HEK293 (cell line): ENCODE results near the gene ACTR1A.

Source experiments
- MEIS1 ChIP-seq: sonication (generic); formaldehyde crosslinking; IDR thresholded peaks from 2 replicates; pipeline ENCODE4 v1.8.1; 2022; ENCODE audit warnings: missing genetic modification reagents, mild to moderate bottlenecking, borderline replicate concordance
- OVOL3 ChIP-seq: fragments of 450-650 bp; formaldehyde crosslinking; IDR thresholded peaks from 2 replicates; pipeline ENCODE4 v1.5.1; 2016; ENCODE audit warnings: missing biosample characterization, missing genetic modification characterization
- SP7 ChIP-seq: fragments of 450-650 bp; formaldehyde crosslinking; IDR thresholded peaks from 2 replicates; pipeline ENCODE4 v1.5.1; 2016; ENCODE audit warnings: missing biosample characterization, missing genetic modification characterization
- ZFP41 ChIP-seq: fragments of 450-650 bp; formaldehyde crosslinking; IDR thresholded peaks from 2 replicates; pipeline ENCODE4 v1.5.1; 2016; ENCODE audit warnings: missing biosample characterization, missing genetic modification characterization, borderline replicate concordance
- ZFP69B ChIP-seq: fragments of 450-650 bp; formaldehyde crosslinking; IDR thresholded peaks from 2 replicates; pipeline ENCODE4 v1.5.1; 2016; ENCODE audit warnings: missing biosample characterization, missing genetic modification characterization
- ZNF560 ChIP-seq: fragments of 450-650 bp; formaldehyde crosslinking; IDR thresholded peaks from 2 replicates; pipeline ENCODE4 v1.5.1; 2017; ENCODE audit warnings: missing biosample characterization, missing genetic modification characterization, borderline replicate concordance
- ZNF768 ChIP-seq: fragments of 450-650 bp; formaldehyde crosslinking; IDR thresholded peaks from 2 replicates; pipeline ENCODE4 v1.5.1; 2018; ENCODE audit warnings: missing biosample characterization, mild to moderate bottlenecking, missing genetic modification characterization
- ZNF776 ChIP-seq: fragments of 450-650 bp; formaldehyde crosslinking; IDR thresholded peaks from 2 replicates; pipeline ENCODE4 v1.5.0; 2017; ENCODE audit warnings: missing biosample characterization, missing genetic modification characterization, borderline replicate concordance
- TF ChIP-seq, protein P1 (sequence below): fragments of 450-650 bp; formaldehyde crosslinking; IDR thresholded peaks from 2 replicates; pipeline ENCODE4 v1.5.1; 2016; ENCODE audit warnings: missing biosample characterization, missing genetic modification characterization
- TF ChIP-seq, protein P2 (sequence below): fragments of 450-650 bp; formaldehyde crosslinking; IDR thresholded peaks from 2 replicates; pipeline ENCODE4 v1.5.1; 2016; ENCODE audit warnings: missing biosample characterization, missing genetic modification characterization
- TF ChIP-seq, protein P3 (sequence below): fragments of 450-650 bp; formaldehyde crosslinking; IDR thresholded peaks from 2 replicates; pipeline ENCODE4 v1.5.1; 2016; ENCODE audit warnings: missing biosample characterization, missing genetic modification characterization

DNA sequence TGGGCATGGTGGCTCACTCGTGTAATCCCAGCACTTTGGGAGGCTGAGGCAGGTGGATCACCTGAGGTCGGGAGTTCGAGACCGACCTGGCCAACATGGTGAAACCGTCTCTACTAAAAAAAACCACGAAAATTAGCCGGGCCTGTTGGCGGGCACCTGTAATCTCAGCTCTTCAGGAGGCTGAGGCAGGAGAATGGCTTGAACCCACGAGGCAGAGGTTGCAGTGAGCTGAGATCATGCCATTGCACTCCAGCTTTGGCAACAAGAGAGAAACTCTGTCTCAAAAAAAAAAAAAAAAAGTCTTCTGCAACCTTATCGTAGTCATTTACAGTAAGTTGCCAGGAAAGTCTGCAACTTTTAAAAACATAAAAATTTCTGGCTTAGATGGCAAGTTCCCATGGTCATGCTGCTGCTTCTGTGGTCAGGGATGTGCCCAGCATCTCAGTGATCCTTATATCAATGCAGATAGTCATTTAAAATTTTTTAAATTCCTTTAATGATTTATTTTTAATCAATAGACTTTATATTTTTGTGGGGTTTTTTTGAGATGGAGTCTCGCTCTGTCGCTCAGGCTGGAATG, 16.8 kb upstream of the ACTR1A start:
- TF ChIP-seq, protein P1, sequence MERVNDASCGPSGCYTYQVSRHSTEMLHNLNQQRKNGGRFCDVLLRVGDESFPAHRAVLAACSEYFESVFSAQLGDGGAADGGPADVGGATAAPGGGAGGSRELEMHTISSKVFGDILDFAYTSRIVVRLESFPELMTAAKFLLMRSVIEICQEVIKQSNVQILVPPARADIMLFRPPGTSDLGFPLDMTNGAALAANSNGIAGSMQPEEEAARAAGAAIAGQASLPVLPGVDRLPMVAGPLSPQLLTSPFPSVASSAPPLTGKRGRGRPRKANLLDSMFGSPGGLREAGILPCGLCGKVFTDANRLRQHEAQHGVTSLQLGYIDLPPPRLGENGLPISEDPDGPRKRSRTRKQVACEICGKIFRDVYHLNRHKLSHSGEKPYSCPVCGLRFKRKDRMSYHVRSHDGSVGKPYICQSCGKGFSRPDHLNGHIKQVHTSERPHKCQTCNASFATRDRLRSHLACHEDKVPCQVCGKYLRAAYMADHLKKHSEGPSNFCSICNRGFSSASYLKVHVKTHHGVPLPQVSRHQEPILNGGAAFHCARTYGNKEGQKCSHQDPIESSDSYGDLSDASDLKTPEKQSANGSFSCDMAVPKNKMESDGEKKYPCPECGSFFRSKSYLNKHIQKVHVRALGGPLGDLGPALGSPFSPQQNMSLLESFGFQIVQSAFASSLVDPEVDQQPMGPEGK, result no peak
- TF ChIP-seq, protein P2, sequence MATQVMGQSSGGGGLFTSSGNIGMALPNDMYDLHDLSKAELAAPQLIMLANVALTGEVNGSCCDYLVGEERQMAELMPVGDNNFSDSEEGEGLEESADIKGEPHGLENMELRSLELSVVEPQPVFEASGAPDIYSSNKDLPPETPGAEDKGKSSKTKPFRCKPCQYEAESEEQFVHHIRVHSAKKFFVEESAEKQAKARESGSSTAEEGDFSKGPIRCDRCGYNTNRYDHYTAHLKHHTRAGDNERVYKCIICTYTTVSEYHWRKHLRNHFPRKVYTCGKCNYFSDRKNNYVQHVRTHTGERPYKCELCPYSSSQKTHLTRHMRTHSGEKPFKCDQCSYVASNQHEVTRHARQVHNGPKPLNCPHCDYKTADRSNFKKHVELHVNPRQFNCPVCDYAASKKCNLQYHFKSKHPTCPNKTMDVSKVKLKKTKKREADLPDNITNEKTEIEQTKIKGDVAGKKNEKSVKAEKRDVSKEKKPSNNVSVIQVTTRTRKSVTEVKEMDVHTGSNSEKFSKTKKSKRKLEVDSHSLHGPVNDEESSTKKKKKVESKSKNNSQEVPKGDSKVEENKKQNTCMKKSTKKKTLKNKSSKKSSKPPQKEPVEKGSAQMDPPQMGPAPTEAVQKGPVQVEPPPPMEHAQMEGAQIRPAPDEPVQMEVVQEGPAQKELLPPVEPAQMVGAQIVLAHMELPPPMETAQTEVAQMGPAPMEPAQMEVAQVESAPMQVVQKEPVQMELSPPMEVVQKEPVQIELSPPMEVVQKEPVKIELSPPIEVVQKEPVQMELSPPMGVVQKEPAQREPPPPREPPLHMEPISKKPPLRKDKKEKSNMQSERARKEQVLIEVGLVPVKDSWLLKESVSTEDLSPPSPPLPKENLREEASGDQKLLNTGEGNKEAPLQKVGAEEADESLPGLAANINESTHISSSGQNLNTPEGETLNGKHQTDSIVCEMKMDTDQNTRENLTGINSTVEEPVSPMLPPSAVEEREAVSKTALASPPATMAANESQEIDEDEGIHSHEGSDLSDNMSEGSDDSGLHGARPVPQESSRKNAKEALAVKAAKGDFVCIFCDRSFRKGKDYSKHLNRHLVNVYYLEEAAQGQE (tag by site-specific recombination), result no peak
- TF ChIP-seq ZNF776 (tag by site-specific recombination) (no peak), ZFP41 (no peak), ZFP69B (tag by site-specific recombination) (no peak), SP7 (tag by site-specific recombination) (no peak), ZNF560 (tag by site-specific recombination) (no peak), MEIS1 (no peak), ZNF768 (no peak), OVOL3 (tag by site-specific recombination) (no peak)
- TF ChIP-seq, protein P3, sequence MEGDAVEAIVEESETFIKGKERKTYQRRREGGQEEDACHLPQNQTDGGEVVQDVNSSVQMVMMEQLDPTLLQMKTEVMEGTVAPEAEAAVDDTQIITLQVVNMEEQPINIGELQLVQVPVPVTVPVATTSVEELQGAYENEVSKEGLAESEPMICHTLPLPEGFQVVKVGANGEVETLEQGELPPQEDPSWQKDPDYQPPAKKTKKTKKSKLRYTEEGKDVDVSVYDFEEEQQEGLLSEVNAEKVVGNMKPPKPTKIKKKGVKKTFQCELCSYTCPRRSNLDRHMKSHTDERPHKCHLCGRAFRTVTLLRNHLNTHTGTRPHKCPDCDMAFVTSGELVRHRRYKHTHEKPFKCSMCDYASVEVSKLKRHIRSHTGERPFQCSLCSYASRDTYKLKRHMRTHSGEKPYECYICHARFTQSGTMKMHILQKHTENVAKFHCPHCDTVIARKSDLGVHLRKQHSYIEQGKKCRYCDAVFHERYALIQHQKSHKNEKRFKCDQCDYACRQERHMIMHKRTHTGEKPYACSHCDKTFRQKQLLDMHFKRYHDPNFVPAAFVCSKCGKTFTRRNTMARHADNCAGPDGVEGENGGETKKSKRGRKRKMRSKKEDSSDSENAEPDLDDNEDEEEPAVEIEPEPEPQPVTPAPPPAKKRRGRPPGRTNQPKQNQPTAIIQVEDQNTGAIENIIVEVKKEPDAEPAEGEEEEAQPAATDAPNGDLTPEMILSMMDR, result no peak
